ENCODE data around the gene DSCAM. TPM values are rescaled to one million over a fixed set of nuclear protein-coding genes. Genes with fewer than 3 reads are reported as not detected.

Gene DSCAM
- polyA plus RNA-seq, 3 donors = not detected

DNA sequence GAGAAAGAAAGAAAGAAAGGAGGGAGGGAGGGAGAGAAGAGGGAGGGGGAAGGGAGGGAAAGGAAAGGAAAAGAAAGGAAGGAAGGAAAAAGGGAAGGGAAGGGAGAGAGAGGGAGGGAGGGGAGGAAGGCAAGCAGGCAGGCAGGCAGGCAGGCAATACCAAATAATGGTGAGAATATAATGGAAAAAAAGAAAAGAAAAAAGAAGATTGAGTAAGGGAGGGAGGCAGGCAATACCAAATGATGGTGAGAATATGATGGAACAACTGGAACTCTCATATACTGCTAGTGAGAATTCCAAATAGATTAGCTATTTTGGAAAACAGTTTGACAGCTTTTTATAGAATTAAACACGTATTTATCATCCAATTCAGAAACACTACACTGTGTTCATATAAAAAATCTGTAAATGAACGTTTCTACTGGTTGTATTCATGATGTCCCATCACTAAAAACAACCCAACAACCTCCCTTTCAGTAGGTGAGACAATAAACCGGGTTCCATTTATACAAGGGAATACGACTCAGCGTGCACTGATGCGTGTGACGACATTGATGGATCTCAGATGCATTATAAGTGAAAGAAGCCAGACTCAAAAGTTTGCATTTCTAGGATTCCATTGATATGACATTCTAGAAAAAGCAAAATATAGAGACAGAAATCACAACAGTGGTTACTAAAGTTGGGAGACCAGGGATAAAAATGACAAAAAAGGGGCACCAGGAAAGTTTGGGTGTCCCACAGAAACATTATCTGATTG lies 226.4 kb downstream of the DSCAM start:
- 86% methylated on average over 1 of the region's 7 CpGs for WGBS (ENCODE audit: insufficient coverage)
- Histone ChIP-seq H4K20me1 (ENCODE audit: insufficient read depth, low read length) (no peaks in the 10 kb centered on the region), H3K9ac (ENCODE audit: insufficient read depth, low read length, poor library complexity, severe bottlenecking) (no peak overlapping the region), H2AFZ (ENCODE audit: insufficient read depth, low read depth, low read length, poor library complexity, severe bottlenecking) (no peak overlapping the region), H3K27ac (ENCODE audit: low read depth in 1 of 2, low read length in 2 of 2) (no peak overlapping the region), H3K27me3 (ENCODE audit: control insufficient read depth in 2 of 2, insufficient read depth in 2 of 2, low read length in 2 of 2) (no peaks in the 10 kb centered on the region), H3K4me3 (replicated peaks in 1 of 3; ENCODE audit: low read depth in 2 of 3, low read length in 3 of 3) (no peak overlapping the region), H3K36me3 (replicated peaks in 1 of 2; ENCODE audit: control insufficient read depth in 1 of 2, insufficient read depth in 2 of 2, low read length in 2 of 2) (no peaks in the 10 kb centered on the region), H3K79me2 (ENCODE audit: insufficient read depth, low read length) (no peaks in the 10 kb centered on the region), H3K9me3 (replicated peaks in 1 of 2; ENCODE audit: control insufficient read depth in 1 of 2, insufficient read depth in 1 of 2, low read length in 2 of 2) (peaks cover 14 to 23% of the 10 kb centered on the region in 2 donors), H3K4me1 (ENCODE audit: control insufficient read depth in 1 of 2, insufficient read depth in 2 of 2, low read length in 2 of 2) (no peaks in the 10 kb centered on the region), H3K4me2 (replicated peaks; ENCODE audit: extremely low read depth, low read length, poor library complexity, severe bottlenecking) (no peak overlapping the region)
- H3K27me3 Mint-ChIP-seq (ENCODE audit: low read depth in 3 of 3) = peaks cover 0 to 4% (median 0%) of the 10 kb centered on the region in 3 donors
- H3K9me3 Mint-ChIP-seq = peaks cover 14 to 31% (median 23%) of the 10 kb centered on the region in 7 donors
- intact Hi-C loops (cut with micrococcal nuclease) = no loop called here
- no peaks in the 10 kb centered on the region for H3K36me3 Mint-ChIP-seq
- no peak for DNase-seq
- H3K4me3 Mint-ChIP-seq = no peak overlapping the region
- H3K27ac Mint-ChIP-seq = no peak overlapping the region
- no peaks in the 10 kb centered on the region for H3K4me1 Mint-ChIP-seq
- TF ChIP-seq, protein P1, sequence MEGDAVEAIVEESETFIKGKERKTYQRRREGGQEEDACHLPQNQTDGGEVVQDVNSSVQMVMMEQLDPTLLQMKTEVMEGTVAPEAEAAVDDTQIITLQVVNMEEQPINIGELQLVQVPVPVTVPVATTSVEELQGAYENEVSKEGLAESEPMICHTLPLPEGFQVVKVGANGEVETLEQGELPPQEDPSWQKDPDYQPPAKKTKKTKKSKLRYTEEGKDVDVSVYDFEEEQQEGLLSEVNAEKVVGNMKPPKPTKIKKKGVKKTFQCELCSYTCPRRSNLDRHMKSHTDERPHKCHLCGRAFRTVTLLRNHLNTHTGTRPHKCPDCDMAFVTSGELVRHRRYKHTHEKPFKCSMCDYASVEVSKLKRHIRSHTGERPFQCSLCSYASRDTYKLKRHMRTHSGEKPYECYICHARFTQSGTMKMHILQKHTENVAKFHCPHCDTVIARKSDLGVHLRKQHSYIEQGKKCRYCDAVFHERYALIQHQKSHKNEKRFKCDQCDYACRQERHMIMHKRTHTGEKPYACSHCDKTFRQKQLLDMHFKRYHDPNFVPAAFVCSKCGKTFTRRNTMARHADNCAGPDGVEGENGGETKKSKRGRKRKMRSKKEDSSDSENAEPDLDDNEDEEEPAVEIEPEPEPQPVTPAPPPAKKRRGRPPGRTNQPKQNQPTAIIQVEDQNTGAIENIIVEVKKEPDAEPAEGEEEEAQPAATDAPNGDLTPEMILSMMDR (IDR thresholded peaks at IDR 0.05) = no peak

DNA sequence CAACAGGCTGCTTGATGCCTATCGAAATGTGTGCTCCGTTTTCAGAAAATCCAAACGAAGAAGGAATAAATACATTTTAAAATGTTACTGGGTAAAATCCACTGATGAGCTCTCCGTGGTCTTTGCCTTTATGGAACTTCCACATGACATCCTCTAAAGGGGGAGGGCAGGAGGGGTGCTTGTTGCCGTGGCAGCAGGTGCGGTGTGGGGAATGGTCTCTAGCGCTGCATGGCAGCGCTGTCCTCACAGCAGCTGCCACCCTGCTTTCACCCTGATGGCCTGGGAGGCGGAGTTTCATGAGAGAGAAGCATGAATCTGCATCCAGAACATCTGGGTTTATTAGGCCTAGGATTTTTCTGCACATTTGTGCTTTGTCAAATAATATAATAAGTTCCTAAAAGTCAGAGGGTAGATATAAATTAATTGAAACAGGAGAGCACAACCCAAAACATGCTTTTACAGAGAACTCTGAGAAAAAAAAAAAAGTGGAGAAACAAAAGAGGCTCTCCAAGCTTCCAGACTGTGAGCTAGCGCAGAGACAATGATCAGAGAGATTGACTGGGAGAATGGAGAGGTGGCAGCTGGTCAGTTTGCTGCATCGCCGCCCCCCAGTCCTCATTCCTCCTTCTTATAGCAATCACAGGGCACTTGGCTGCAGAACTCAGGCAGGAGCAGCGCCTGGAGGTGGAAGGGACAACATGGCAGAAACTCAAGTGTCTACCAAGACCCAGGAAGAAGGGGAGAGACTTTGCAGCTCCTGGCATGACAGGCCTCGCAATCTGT lies 228.6 kb downstream of the DSCAM start:
- Histone ChIP-seq H3K4me2 (replicated peaks; ENCODE audit: extremely low read depth, low read length, poor library complexity, severe bottlenecking) (no peak overlapping the region), H4K20me1 (ENCODE audit: insufficient read depth, low read length) (no peaks in the 10 kb centered on the region), H3K79me2 (ENCODE audit: insufficient read depth, low read length) (no peaks in the 10 kb centered on the region), H3K36me3 (replicated peaks in 1 of 2; ENCODE audit: control insufficient read depth in 1 of 2, insufficient read depth in 2 of 2, low read length in 2 of 2) (no peaks in the 10 kb centered on the region), H2AFZ (ENCODE audit: insufficient read depth, low read depth, low read length, poor library complexity, severe bottlenecking) (no peak overlapping the region), H3K27me3 (ENCODE audit: control insufficient read depth in 2 of 2, insufficient read depth in 2 of 2, low read length in 2 of 2) (no peaks in the 10 kb centered on the region), H3K4me3 (replicated peaks in 1 of 3; ENCODE audit: low read depth in 2 of 3, low read length in 3 of 3) (no peak overlapping the region), H3K9ac (ENCODE audit: insufficient read depth, low read length, poor library complexity, severe bottlenecking) (no peak overlapping the region), H3K9me3 (replicated peaks in 1 of 2; ENCODE audit: control insufficient read depth in 1 of 2, insufficient read depth in 1 of 2, low read length in 2 of 2) (peaks cover 14 to 23% of the 10 kb centered on the region in 2 donors), H3K4me1 (ENCODE audit: control insufficient read depth in 1 of 2, insufficient read depth in 2 of 2, low read length in 2 of 2) (no peaks in the 10 kb centered on the region), H3K27ac (ENCODE audit: low read depth in 1 of 2, low read length in 2 of 2) (no peak overlapping the region)
- TF ChIP-seq, protein P1 (IDR thresholded peaks at IDR 0.05) = no peak
- intact Hi-C loops (cut with micrococcal nuclease) = no loop called here
- H3K9me3 Mint-ChIP-seq = peaks cover 12 to 29% (median 23%) of the 10 kb centered on the region in 7 donors
- H3K36me3 Mint-ChIP-seq = no peaks in the 10 kb centered on the region
- no peak overlapping the region for H3K4me3 Mint-ChIP-seq
- DNase-seq = no peak
- no peaks in the 10 kb centered on the region for H3K4me1 Mint-ChIP-seq
- H3K27me3 Mint-ChIP-seq (ENCODE audit: low read depth in 3 of 3) = peaks cover 0 to 5% (median 0%) of the 10 kb centered on the region in 3 donors
- H3K27ac Mint-ChIP-seq = no peak overlapping the region
- 100% methylated on average over 6 of the region's 14 CpGs for WGBS (ENCODE audit: insufficient coverage)
